ENCODE measurements around the gene PPARD.

DNA sequence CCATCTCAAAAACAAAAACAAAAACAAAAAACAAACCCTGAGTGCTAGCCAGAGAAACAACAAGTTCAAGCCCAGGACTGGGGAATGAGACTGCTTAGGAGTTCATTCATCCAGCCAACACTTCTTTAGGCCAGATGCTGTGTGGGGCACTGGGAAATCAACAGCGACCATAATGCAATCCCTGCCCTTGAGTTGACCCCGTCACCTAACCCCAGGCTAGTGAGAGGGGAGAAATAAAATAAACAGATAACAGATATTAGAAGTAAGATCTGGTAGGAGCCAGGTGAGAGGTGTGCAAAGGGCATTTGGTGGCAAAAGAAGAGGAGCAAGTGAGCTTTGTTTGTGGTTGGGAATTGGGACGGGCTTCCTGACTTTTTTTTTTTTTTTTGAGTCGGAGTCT lies 120.9 kb downstream of the PPARD start:
- no peak for TF ChIP-seq POLR2A (IDR thresholded peaks at IDR 0.05)
- TF ChIP-seq, protein P1, sequence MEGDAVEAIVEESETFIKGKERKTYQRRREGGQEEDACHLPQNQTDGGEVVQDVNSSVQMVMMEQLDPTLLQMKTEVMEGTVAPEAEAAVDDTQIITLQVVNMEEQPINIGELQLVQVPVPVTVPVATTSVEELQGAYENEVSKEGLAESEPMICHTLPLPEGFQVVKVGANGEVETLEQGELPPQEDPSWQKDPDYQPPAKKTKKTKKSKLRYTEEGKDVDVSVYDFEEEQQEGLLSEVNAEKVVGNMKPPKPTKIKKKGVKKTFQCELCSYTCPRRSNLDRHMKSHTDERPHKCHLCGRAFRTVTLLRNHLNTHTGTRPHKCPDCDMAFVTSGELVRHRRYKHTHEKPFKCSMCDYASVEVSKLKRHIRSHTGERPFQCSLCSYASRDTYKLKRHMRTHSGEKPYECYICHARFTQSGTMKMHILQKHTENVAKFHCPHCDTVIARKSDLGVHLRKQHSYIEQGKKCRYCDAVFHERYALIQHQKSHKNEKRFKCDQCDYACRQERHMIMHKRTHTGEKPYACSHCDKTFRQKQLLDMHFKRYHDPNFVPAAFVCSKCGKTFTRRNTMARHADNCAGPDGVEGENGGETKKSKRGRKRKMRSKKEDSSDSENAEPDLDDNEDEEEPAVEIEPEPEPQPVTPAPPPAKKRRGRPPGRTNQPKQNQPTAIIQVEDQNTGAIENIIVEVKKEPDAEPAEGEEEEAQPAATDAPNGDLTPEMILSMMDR (IDR thresholded peaks at IDR 0.05) = no peak
